Measurements from ENCODE around the gene KCNA10. TPM values are rescaled to one million over a fixed set of nuclear protein-coding genes. Genes with fewer than 3 reads are reported as not detected.

The KCNA10 gene
- total and polyA plus RNA-seq, 2 of the 13 experiments (the other 11 are each of a cell fraction or from before 2014, with no cell fraction given) = not detected

- Histone ChIP-seq H3K27ac (ENCODE audit: extremely low read length, insufficient read depth, low read length) (no peak overlapping the region), H3K9me3 (ENCODE audit: low read length) (no peaks in the 10 kb centered on the region), H3K36me3 (replicated peaks in 1 of 2; ENCODE audit: control insufficient read depth in 1 of 2, insufficient read depth in 2 of 2, low read length in 2 of 2) (no peaks in the 10 kb centered on the region), H2AFZ (ENCODE audit: low read length) (no peak overlapping the region), H3K9ac (ENCODE audit: insufficient read depth, low read depth, low read length) (no peak overlapping the region), H3K79me2 (ENCODE audit: insufficient read depth, low read length) (no peaks in the 10 kb centered on the region), H3K4me2 (ENCODE audit: low read depth, low read length) (no peak overlapping the region), H3K27me3 (ENCODE audit: control insufficient read depth in 1 of 2, insufficient read depth in 2 of 2, low read length in 2 of 2) (peaks cover 0 to 17% of the 10 kb centered on the region in 2 experiments; a peak in 2 of 5 replicates), H4K20me1 (ENCODE audit: insufficient read depth, low read length) (no peaks in the 10 kb centered on the region), H3K4me1 (ENCODE audit: insufficient read depth, low read length) (no peaks in the 10 kb centered on the region), H3K4me3 (replicated peaks in 1 of 3; ENCODE audit: insufficient read depth in 1 of 3, low read depth in 2 of 3, low read length in 3 of 3) (no peak overlapping the region)
- in situ Hi-C loops (cut with HindIII; ENCODE audit: extremely low pct_ligation_motif_present, low pct_unique_long_range_greater_than_20kb) = no loop called here
- no TSS peak for BruUV-seq (replicated peaks)
- FAIRE-seq (no peak), ATAC-seq (no peak), DNase-seq (ENCODE audit: low spot score) (no peak)
- CTCF ChIA-PET (ENCODE audit: low intra/inter-chr PET ratio, low total read pairs) = no interaction called here
- POLR2A ChIA-PET = no interaction called here
- intact Hi-C loops (cut with micrococcal nuclease; ENCODE audit: unreplicated experiment) = no loop called here
- no peak for TF ChIP-seq ZNF431 (CRISPR knock-in tag; IDR thresholded peaks at IDR 0.05; ENCODE audit: borderline replicate concordance, low read depth)
- TF ChIP-seq ATRX (CRISPR knock-in tag; IDR thresholded peaks at IDR 0.05; ENCODE audit: borderline replicate concordance) = no peak
- no peak for TF ChIP-seq HNF1A (IDR thresholded peaks at IDR 0.05; ENCODE audit: low read depth)
- no peak for TF ChIP-seq HNF1A (CRISPR knock-in tag; IDR thresholded peaks at IDR 0.05; ENCODE audit: borderline replicate concordance)
- no peak for TF ChIP-seq ELK4 (CRISPR knock-in tag; IDR thresholded peaks at IDR 0.05; ENCODE audit: borderline replicate concordance)
- no peak for TF ChIP-seq ZNF235 (CRISPR knock-in tag; IDR thresholded peaks at IDR 0.05; ENCODE audit: borderline replicate concordance)
- TF ChIP-seq TRIM22 (IDR thresholded peaks at IDR 0.05) = no peak
- no peak for TF ChIP-seq ZNF367 (CRISPR knock-in tag; IDR thresholded peaks at IDR 0.05; ENCODE audit: borderline replicate concordance)
- no peak for TF ChIP-seq ZFYVE20 (CRISPR knock-in tag; IDR thresholded peaks at IDR 0.05; ENCODE audit: borderline replicate concordance, low read depth)
- TF ChIP-seq CSRNP1 (CRISPR knock-in tag; IDR thresholded peaks at IDR 0.05) = no peak
- no peak for TF ChIP-seq XRCC5 (optimal IDR thresholded peaks at IDR 0.05; ENCODE audit: low read length)
- no peak for TF ChIP-seq BHLHE40 (IDR thresholded peaks at IDR 0.05; ENCODE audit: low read length)
Measured at GRCh38 chr1:110515041-110515440, 3.9 kb downstream of the KCNA10 start.

All from HepG2 (cell line).